H9 (cell line): ENCODE results near the gene FTH1. TPM values are rescaled to one million over a fixed set of nuclear protein-coding genes. Genes with fewer than 3 reads are reported as not detected.

Experiments used
- DNase-seq: peaks from one replicate; pipeline ENCODE4 v3.0.0-alpha.2; 2017
- H2AFZ ChIP-seq: one replicate; pipeline ENCODE4 v1.6.1; 2013; ENCODE audit warnings: mild to moderate bottlenecking, low read length, control low read depth, moderate library complexity
- H2AK5ac ChIP-seq: 2 replicates; pipeline ENCODE4 v1.6.1; 2013; ENCODE audit warnings: low read length, control low read depth, mixed read lengths; ENCODE audit not compliant: insufficient read length
- H2BK120ac ChIP-seq: one replicate; pipeline ENCODE4 v1.6.1; 2013; ENCODE audit warnings: low read depth, mild to moderate bottlenecking, low read length, control low read depth, inconsistent platforms; ENCODE audit not compliant: poor library complexity, severe bottlenecking
- H2BK12ac ChIP-seq: 2 replicates; pipeline ENCODE4 v1.6.1; 2013; ENCODE audit warnings: low read length, control low read depth, mixed read lengths, low read depth; ENCODE audit not compliant: insufficient read length
- H2BK15ac ChIP-seq: 2 replicates; pipeline ENCODE4 v1.6.1; 2013; ENCODE audit warnings: low read depth, low read length, control low read depth
- H2BK20ac ChIP-seq: one replicate; pipeline ENCODE4 v1.6.1; 2013; ENCODE audit warnings: low read depth, mild to moderate bottlenecking, low read length, control low read depth, inconsistent platforms; ENCODE audit not compliant: poor library complexity, severe bottlenecking
- H2BK5ac ChIP-seq: 2 replicates; pipeline ENCODE4 v1.6.1; 2013; ENCODE audit warnings: low read length, control low read depth, mixed read lengths; ENCODE audit not compliant: insufficient read length
- H3K14ac ChIP-seq: 2 replicates; pipeline ENCODE4 v1.6.1; 2013; ENCODE audit warnings: low read length, control low read depth; ENCODE audit not compliant: insufficient read depth
- H3K18ac ChIP-seq: 2 replicates; pipeline ENCODE4 v1.6.1; 2013; ENCODE audit warnings: low read depth, mild to moderate bottlenecking, mixed read lengths, low read length, control low read depth; ENCODE audit not compliant: insufficient read length
- H3K23ac ChIP-seq: 2 replicates; pipeline ENCODE4 v1.6.1; 2013; ENCODE audit warnings: low read length, control low read depth, mixed read lengths, low read depth; ENCODE audit not compliant: insufficient read length
- H3K23me2 ChIP-seq: 2 replicates; pipeline ENCODE4 v1.6.1; 2013; ENCODE audit warnings: low read depth, mild to moderate bottlenecking, mixed read lengths, low read length, control low read depth; ENCODE audit not compliant: insufficient read length, poor library complexity, severe bottlenecking
- H3K27ac ChIP-seq: 2 replicates; pipeline ENCODE4 v1.5.1; 2013; ENCODE audit warnings: low read length, control low read depth, mixed read lengths, low read depth; ENCODE audit not compliant: insufficient read length
- H3K27me3 ChIP-seq: 2 replicates; pipeline ENCODE4 v1.6.1; 2013; ENCODE audit warnings: low read length, control low read depth, inconsistent platforms; ENCODE audit not compliant: insufficient read depth
- H3K4ac ChIP-seq: 2 replicates; pipeline ENCODE4 v1.6.1; 2013; ENCODE audit warnings: low read depth, mild to moderate bottlenecking, control low read depth, inconsistent platforms, low read length, moderate library complexity
- H3K4me1 ChIP-seq: 2 replicates; pipeline ENCODE4 v1.6.1; 2013; ENCODE audit warnings: low read length, control low read depth, inconsistent platforms; ENCODE audit not compliant: insufficient read depth
- H3K4me2 ChIP-seq: 2 replicates; pipeline ENCODE4 v1.6.1; 2013; ENCODE audit warnings: low read length, control low read depth, mixed read lengths; ENCODE audit not compliant: insufficient read length, insufficient read depth
- H3K56ac ChIP-seq: 2 replicates; pipeline ENCODE4 v1.6.1; 2013; ENCODE audit warnings: low read depth, mild to moderate bottlenecking, mixed read lengths, low read length, control low read depth; ENCODE audit not compliant: insufficient read length
- H3K79me1 ChIP-seq: 2 replicates; pipeline ENCODE4 v1.6.1; 2013; ENCODE audit warnings: low read depth, mild to moderate bottlenecking, moderate library complexity, low read length, control low read depth, inconsistent platforms; ENCODE audit not compliant: insufficient read depth, poor library complexity, severe bottlenecking
- H3K79me2 ChIP-seq: 2 replicates; pipeline ENCODE4 v1.6.1; 2013; ENCODE audit warnings: low read length, control low read depth, inconsistent platforms; ENCODE audit not compliant: insufficient read depth
- H3K9ac ChIP-seq: 2 replicates; pipeline ENCODE4 v1.6.1; 2013; ENCODE audit warnings: low read length, control low read depth, mixed read lengths; ENCODE audit not compliant: insufficient read length; ENCODE audit errors: extremely low read depth
- H3K9me3 ChIP-seq: one replicate; pipeline ENCODE4 v1.6.1; 2013; ENCODE audit warnings: low read depth, low read length, inconsistent platforms; ENCODE audit not compliant: control insufficient read depth
- H3T11ph ChIP-seq: one replicate; pipeline ENCODE4 v1.6.1; 2013; ENCODE audit warnings: mild to moderate bottlenecking, low read length, control low read depth, inconsistent platforms
- H4K20me1 ChIP-seq: one replicate; pipeline ENCODE4 v1.6.1; 2013; ENCODE audit not compliant: control insufficient read depth, insufficient read length, insufficient read depth
- H4K5ac ChIP-seq: 2 replicates; pipeline ENCODE4 v1.6.1; 2013; ENCODE audit warnings: low read depth, mild to moderate bottlenecking, mixed read lengths, low read length, control low read depth; ENCODE audit not compliant: insufficient read length
- H4K8ac ChIP-seq: replicated peaks from 2 replicates; pipeline ENCODE4 v1.6.1; 2013; ENCODE audit warnings: low read length, control low read depth, mixed read lengths, low read depth; ENCODE audit not compliant: insufficient read length
- H4K91ac ChIP-seq: 2 replicates; pipeline ENCODE4 v1.6.1; 2013; ENCODE audit warnings: low read depth, mild to moderate bottlenecking, moderate library complexity, mixed read lengths, low read length, control low read depth; ENCODE audit not compliant: insufficient read length
- H3K27ac Mint-ChIP-seq, 3 experiments: 2 replicates in 2 of 3; 3 replicates in 1 of 3; pipeline ENCODE4 v1.8.0; 2020 to 2021; ENCODE audit warnings: mixed read lengths in 3 of 3, mild to moderate bottlenecking in 1 of 3, moderate library complexity in 1 of 3
- H3K27me3 Mint-ChIP-seq: 2 replicates; pipeline ENCODE4 v1.8.0; 2021; ENCODE audit warnings: low read depth, mild to moderate bottlenecking, moderate library complexity, mixed read lengths
- H3K36me3 Mint-ChIP-seq, 3 experiments: 2 replicates in 2 of 3; 3 replicates in 1 of 3; pipeline ENCODE4 v1.8.0; 2020 to 2021; ENCODE audit warnings: low read depth in 3 of 3, mixed read lengths in 3 of 3; ENCODE audit not compliant: insufficient read depth in 1 of 3
- H3K4me1 Mint-ChIP-seq, 2 experiments: 2 replicates each; pipeline ENCODE4 v1.8.0; 2020; ENCODE audit warnings: mixed read lengths in 2 of 2
- H3K4me3 Mint-ChIP-seq, 2 experiments: 2 replicates in 1 of 2; 3 replicates in 1 of 2; pipeline ENCODE4 v1.8.0; 2020 to 2021; ENCODE audit warnings: mild to moderate bottlenecking in 2 of 2, mixed read lengths in 2 of 2, moderate library complexity in 1 of 2
- H3K9me3 Mint-ChIP-seq, 2 experiments: 2 replicates in 1 of 2; 3 replicates in 1 of 2; pipeline ENCODE4 v1.8.0; 2020; ENCODE audit warnings: mild to moderate bottlenecking in 2 of 2, mixed read lengths in 2 of 2, moderate library complexity in 1 of 2
- CTCF ChIP-seq: fragments of 200-600 bp; sonication (generic); conservative IDR thresholded peaks from 3 replicates; pipeline ENCODE4 v1.8.0; 2021; ENCODE audit warnings: antibody characterized with exemption, mild to moderate bottlenecking
- whole genome bisulfite sequencing: extraction: QIAGEN DNeasy Blood & Tissue Kit; methylation state at CpG from one replicate; pipeline ENCODE4 v1.1.7; 2013; ENCODE audit warnings: missing lambda C conversion rate, low lambda C conversion rate, mixed read lengths; ENCODE audit not compliant: insufficient read length; ENCODE audit errors: extremely low coverage; 5-methylcytosine and 5-hydroxymethylcytosine counted together
- total RNA-seq: library from RNA; stranded (reverse); gene quantifications from 2 replicates; pipeline ENCODE4 v1.2.1, GENCODE V29; 2021

Gene FTH1
- total RNA-seq, 1 experiment from 2014 or later, result 1,505 TPM

DNA sequence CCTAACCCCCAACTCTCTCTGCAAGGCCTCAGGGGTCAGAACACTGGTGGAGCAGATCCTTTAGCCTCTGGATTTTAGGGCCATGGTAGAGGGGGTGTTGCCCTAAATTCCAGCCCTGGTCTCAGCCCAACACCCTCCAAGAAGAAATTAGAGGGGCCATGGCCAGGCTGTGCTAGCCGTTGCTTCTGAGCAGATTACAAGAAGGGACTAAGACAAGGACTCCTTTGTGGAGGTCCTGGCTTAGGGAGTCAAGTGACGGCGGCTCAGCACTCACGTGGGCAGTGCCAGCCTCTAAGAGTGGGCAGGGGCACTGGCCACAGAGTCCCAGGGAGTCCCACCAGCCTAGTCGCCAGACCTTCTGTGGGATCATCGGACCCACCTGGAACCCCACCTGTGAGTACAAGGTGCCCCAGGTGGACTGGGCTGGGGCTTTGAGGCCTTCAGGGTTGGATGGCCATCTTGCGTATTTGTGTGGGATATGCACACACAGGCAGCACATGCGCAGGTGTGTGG, 17.3 kb downstream of the FTH1 start, which contains the start of gene BEST1:
Gene BEST1, plus strand, starts transcription at position 317 of the 513 bp plus-strand sequence. CDS start 1,456 bp downstream, outside the sequence.
- no CpG with 5 or more reads among the region's 8 CpGs for WGBS
- H3K4me3 Mint-ChIP-seq, result peak within 1 kb of the TSS in 1 of 2 experiments; percentile 55; a peak in 1 of 5 replicates
- Histone ChIP-seq H3K14ac (peak within 1 kb of the TSS; percentile 48; the same call in 1 of the 2 replicates), H3K23me2 (peaks cover 4% of the 10 kb centered on the region), H3K79me2 (no peaks in the 10 kb centered on the region), H3K4ac (no peak within 1 kb of the TSS; the same call in 1 of the 2 replicates), H3K79me1 (no peaks in the 10 kb centered on the region), H2BK20ac (no peak within 1 kb of the TSS), H3K23ac (no peak within 1 kb of the TSS), H3K9ac (no peak within 1 kb of the TSS), H3T11ph (no peak within 1 kb of the TSS), H3K4me2 (no peak within 1 kb of the TSS), H3K56ac (no peak within 1 kb of the TSS), H4K91ac (no peak within 1 kb of the TSS), H2AFZ (no peak within 1 kb of the TSS), H2BK120ac (peak within 1 kb of the TSS; percentile 40), H2BK5ac (no peak within 1 kb of the TSS), H3K9me3 (no peaks in the 10 kb centered on the region), H2BK12ac (no peak within 1 kb of the TSS), H4K8ac (no peak within 1 kb of the TSS), H3K27ac (no peak within 1 kb of the TSS), H3K18ac (peak within 1 kb of the TSS; percentile 56), H3K4me1 (no peaks in the 10 kb centered on the region; the same call in 1 of the 2 replicates), H2AK5ac (no peak within 1 kb of the TSS), H3K27me3 (no peaks in the 10 kb centered on the region), H2BK15ac (no peak within 1 kb of the TSS), H4K5ac (no peak within 1 kb of the TSS), H4K20me1 (no peaks in the 10 kb centered on the region)
- no peak for TF ChIP-seq CTCF
- peaks cover 0 to 21% of the 10 kb centered on the region in 2 experiments; a peak in 3 of 4 replicates for H3K4me1 Mint-ChIP-seq
- H3K9me3 Mint-ChIP-seq, result no peaks in the 10 kb centered on the region; a peak in 1 of 5 replicates
- no peaks in the 10 kb centered on the region for H3K36me3 Mint-ChIP-seq
- peaks cover 15% of the 10 kb centered on the region for H3K27me3 Mint-ChIP-seq
- no peak for DNase-seq
- H3K27ac Mint-ChIP-seq, result peak within 1 kb of the TSS in 2 of 3 experiments; percentile 62 to 85; a peak in 3 of 7 replicates
